ENCODE measurements around the gene SVOPL.
"Not testable (repeated sequence)": the region's sequence is repeated elsewhere in the genome, so short reads cannot be mapped to it uniquely, and the experiment has no call there.

SVOPL gene

DNA sequence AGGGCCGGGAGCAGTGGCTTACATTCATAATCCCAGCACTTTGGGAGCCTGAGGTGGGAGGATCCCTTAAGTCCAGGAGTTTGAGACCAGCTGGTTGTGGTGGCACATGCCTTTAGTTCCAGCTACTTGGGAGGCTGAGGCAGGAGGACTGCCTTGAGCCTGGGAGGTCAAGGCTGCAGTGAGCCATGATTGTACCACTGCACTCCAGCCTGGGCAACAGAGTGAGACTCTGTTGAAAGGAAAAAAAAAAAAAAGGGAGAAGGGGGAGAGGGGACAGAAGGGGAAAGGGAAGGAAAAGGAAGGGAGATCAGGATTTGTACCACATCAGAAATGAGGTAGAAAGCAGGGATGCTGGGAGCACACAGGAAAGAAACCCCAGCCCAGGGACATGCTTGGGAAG lies 38.7 kb upstream of the SVOPL start:
- no peak for DNase-seq (ENCODE audit: low read depth)
- H3K4me3 ChIP-seq (ENCODE audit: low read depth, low read length) = no peak overlapping the region
- no peak for TF ChIP-seq CTCF (IDR thresholded peaks at IDR 0.05; ENCODE audit: low read depth, low read length, missing control alignments)

DNA sequence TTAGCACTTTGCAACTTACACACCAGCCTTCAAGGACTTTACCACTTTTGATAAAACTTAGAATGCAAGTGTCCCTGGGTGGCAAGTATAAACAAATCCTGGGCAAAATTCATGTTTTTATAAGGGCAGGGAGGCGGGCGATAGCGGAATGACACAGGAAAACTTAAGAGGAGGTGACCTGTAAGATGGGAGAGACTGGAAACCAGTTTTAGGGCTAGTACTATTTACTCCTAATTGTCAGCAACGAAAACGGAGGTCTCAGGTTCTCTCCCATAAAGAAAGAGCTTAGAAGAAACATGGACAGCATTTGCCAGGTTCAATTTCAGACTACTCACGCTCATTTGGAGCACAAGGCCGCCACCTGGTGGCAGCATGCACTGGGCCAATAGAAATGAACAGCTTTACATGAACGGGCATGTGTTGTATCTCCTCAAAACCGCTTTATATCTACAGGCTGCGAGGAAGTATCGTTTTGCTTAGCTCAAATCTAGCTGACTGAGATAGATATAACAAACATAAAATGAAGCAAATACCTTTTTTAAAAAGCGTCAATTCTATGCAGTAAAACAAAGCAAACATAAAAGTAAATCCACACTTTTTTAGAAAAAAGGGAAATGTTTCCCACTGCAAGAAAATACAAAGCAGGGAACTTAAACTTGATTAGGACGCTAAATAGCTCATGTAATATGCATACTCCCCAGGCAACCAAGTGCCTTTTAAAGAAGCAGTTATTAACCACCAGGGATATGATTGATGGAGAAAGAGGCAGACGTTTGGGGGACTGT lies 37.6 kb upstream of the SVOPL start:
- no peak overlapping the region for H3K4me3 ChIP-seq (ENCODE audit: low read depth, low read length)
- peak; percentile 49 for DNase-seq (ENCODE audit: low read depth)
- peak; percentile 94 for TF ChIP-seq CTCF (IDR thresholded peaks at IDR 0.05; ENCODE audit: low read depth, low read length, missing control alignments)

- DNase-seq (ENCODE audit: low read depth) = no peak
- TF ChIP-seq CTCF (IDR thresholded peaks at IDR 0.05; ENCODE audit: low read depth, low read length, missing control alignments) = no peak
- H3K4me3 ChIP-seq (ENCODE audit: low read depth, low read length) = no peak overlapping the region
These were observed 37.0 kb upstream of the SVOPL start for GRCh38 chr7:138738114-138738513.

DNA sequence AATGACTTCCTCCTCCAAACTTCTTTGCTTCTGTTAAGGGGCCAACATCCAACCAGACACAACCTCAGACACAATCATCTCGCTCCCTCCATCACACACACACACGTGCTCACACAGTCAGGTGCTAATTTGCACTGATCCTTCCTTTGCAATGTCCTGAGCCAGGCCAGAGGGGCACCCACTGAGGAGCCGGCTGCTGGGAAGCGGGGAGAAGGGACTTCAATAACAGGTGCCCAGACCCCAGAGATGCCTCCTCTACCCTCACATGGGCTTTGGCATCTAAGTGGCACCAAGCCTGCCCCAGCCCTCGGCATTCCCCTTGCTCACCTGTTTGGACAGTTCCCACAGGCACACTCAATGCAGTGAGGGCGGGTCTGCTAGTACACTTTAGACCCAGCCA lies 34.2 kb upstream of the SVOPL start:
- no peak for TF ChIP-seq CTCF (IDR thresholded peaks at IDR 0.05; ENCODE audit: low read depth, low read length, missing control alignments)
- no peak overlapping the region for H3K4me3 ChIP-seq (ENCODE audit: low read depth, low read length)
- no peak for DNase-seq (ENCODE audit: low read depth)

DNA sequence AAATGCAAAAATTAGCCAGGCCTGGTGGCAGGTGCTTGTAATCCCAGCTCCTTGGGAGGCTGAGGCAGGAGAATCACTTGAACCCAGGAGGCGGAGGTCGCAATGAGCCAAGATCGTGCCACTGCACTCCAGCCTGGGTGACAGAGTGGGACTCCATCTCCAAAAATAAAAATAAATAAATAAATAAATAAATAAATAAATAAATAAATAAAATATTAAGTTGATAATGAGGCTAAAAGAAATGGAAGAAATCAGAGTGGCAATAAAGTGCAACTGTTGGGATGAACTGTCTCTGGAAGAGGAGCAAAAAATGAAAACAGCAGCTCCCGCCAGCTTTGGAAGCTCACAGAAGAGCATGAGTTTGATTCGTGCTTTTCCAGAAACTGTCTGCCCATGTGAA lies 30.6 kb upstream of the SVOPL start:
- DNase-seq (ENCODE audit: low read depth) = not testable (repeated sequence)

DNA sequence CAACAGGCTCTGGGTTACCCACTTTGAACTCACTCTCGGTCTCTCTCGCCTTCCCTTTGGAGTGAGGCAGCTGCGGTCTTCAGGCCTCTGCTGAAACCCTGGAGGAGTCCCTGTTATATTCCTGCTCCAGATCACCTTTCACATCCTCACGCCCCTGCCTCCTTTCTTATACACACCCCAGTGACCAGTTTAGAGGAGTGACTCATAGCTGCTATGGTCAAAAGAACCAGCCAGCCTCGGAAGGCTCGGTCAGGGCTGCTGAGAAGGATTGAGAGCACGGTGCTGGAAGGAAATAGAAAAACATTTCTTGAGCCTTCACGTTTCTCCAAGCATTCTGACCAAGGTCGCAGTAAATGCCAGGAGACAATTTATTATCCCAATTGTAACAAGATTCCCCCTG lies 28.3 kb upstream of the SVOPL start:
- DNase-seq (ENCODE audit: low read depth) = no peak
- TF ChIP-seq CTCF (IDR thresholded peaks at IDR 0.05; ENCODE audit: low read depth, low read length, missing control alignments) = no peak
- no peak overlapping the region for H3K4me3 ChIP-seq (ENCODE audit: low read depth, low read length)

More for the DNA sequence above, 30.6 kb upstream of the SVOPL start:
- not testable (repeated sequence) for H3K4me3 ChIP-seq (ENCODE audit: low read depth, low read length)

- no peak for TF ChIP-seq CTCF (IDR thresholded peaks at IDR 0.05; ENCODE audit: low read depth, low read length, missing control alignments)
- DNase-seq (ENCODE audit: low read depth) = no peak
- no peak overlapping the region for H3K4me3 ChIP-seq (ENCODE audit: low read depth, low read length)
These were observed 26.4 kb upstream of the SVOPL start for GRCh38 chr7:138727336-138728099.
